SH-SY5Y (cell line): ENCODE data around the gene LENEP.

Experiments used
- GATA2 ChIP-seq: IDR thresholded peaks from 2 replicates; pipeline ENCODE4 v1.6.1; 2011; ENCODE audit warnings: mild to moderate bottlenecking, low read depth, low read length
- GATA3 ChIP-seq: IDR thresholded peaks from 2 replicates; pipeline ENCODE4 v1.6.1; 2011; ENCODE audit warnings: low read depth, mild to moderate bottlenecking, low read length, moderate library complexity

DNA sequence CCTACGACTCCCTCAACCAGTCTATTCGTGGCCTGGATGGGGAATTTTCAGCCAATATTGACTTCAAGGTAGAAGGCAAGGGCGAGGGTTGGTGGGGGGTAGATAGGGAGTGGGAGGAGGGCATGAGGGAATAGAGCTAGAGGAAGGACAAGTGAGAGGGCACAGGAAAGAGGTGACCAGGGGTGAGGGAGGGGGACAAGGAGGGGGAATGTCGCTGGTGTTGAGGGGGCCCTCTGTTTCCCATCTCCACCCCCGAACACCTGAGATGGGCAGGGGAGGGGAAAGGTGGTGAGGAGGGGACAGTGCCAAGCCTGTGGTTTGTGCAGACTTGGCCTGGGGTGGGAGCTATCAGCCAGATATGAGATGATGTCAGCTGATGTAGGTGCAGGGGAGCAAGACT lies 49.4 kb downstream of the LENEP start:
- TF ChIP-seq GATA2 (no peak), GATA3 (no peak)
